Smooth muscle cell (in vitro differentiated cells): Measurements from ENCODE around the gene ADGRV1. TPM values are rescaled to one million over a fixed set of nuclear protein-coding genes. Genes with fewer than 3 reads are reported as not detected.

ENCODE experiments used
- DNase-seq: peaks from one replicate; lab custom pipeline; 2025; ENCODE audit not compliant: unreplicated experiment; lab: John Stamatoyannopoulos, UW
- H2AFZ ChIP-seq: fragments of 200-600 bp; sonication (generic); 2 replicates; pipeline ENCODE4 v1.6.0; 2016; ENCODE audit warnings: antibody characterized with exemption, low read depth, mild to moderate bottlenecking
- H3F3A ChIP-seq: fragments of 200-600 bp; sonication (generic); 2 replicates; pipeline ENCODE4 v1.6.0; 2017; ENCODE audit warnings: antibody characterized with exemption, low read depth
- H3K27ac ChIP-seq: fragments of 200-600 bp; sonication (generic); 2 replicates; pipeline ENCODE4 v1.5.1; 2016; ENCODE audit warnings: low read depth, mild to moderate bottlenecking
- H3K27me3 ChIP-seq: fragments of 200-600 bp; sonication (generic); 2 replicates; pipeline ENCODE4 v1.6.1; 2016; ENCODE audit warnings: low read depth, mild to moderate bottlenecking
- H3K36me3 ChIP-seq: fragments of 200-600 bp; sonication (generic); 2 replicates; pipeline ENCODE4 v1.5.1; 2016; ENCODE audit warnings: low read depth
- H3K4me1 ChIP-seq: fragments of 200-600 bp; sonication (generic); 2 replicates; pipeline ENCODE4 v1.5.1; 2016; ENCODE audit warnings: low read depth
- H3K4me2 ChIP-seq: fragments of 200-600 bp; sonication (generic); 2 replicates; pipeline ENCODE4 v1.6.0; 2016; ENCODE audit warnings: mild to moderate bottlenecking
- H3K4me3 ChIP-seq: fragments of 200-600 bp; sonication (generic); 2 replicates; pipeline ENCODE4 v1.5.1; 2016; ENCODE audit warnings: mild to moderate bottlenecking
- H3K79me2 ChIP-seq: fragments of 200-600 bp; sonication (generic); 2 replicates; pipeline ENCODE4 v1.6.0; 2016; ENCODE audit warnings: low read depth, mild to moderate bottlenecking
- H3K9ac ChIP-seq: fragments of 200-600 bp; sonication (generic); 2 replicates; pipeline ENCODE4 v1.6.0; 2016; ENCODE audit warnings: low read depth
- H3K9me3 ChIP-seq: fragments of 200-600 bp; sonication (generic); replicated peaks from 2 replicates; pipeline ENCODE4 v1.5.1; 2016; ENCODE audit warnings: low read depth
- H4K20me1 ChIP-seq: fragments of 200-600 bp; sonication (generic); 2 replicates; pipeline ENCODE4 v1.6.0; 2016; ENCODE audit warnings: low read depth
- CTCF ChIP-seq: fragments of 200-600 bp; sonication (generic); IDR thresholded peaks from 2 replicates; pipeline ENCODE4 v1.5.1; 2017; ENCODE audit warnings: borderline replicate concordance, mild to moderate bottlenecking, antibody characterized with exemption; ENCODE audit not compliant: insufficient read depth, poor library complexity, severe bottlenecking
- WGBS: methylation state at CpG from one replicate; pipeline ENCODE4 v1.1.7; 2016; ENCODE audit warnings: low lambda C conversion rate; 5-methylcytosine and 5-hydroxymethylcytosine counted together
- polyA plus RNA-seq: library from polyadenylated mRNA; unstranded; fragments of >200 nt; fragmentation: Nextera tagmentation; extraction: Ambion mirVana; gene quantifications from 2 replicates; pipeline ENCODE4 v1.2.1, GENCODE V29; 2016
- total RNA-seq: library from RNA; depleted of rRNA; stranded (reverse); fragments of >200 nt; gene quantifications from 2 replicates; pipeline ENCODE4 v1.2.3, GENCODE V29; 2014

ADGRV1 gene
- total and polyA plus RNA-seq, 2 experiments from 2014 or later: 16.8 to 17.7 TPM

GRCh38 chr5:90934091-90934719, 375.6 kb downstream of the ADGRV1 start:
- 43% methylated on average over 5 of the region's 5 CpGs for WGBS
- no peaks in the 10 kb centered on the region for H4K20me1 ChIP-seq

GRCh38 chr5:90934738-90935137, 376.1 kb downstream of the ADGRV1 start:
- no peak overlapping the region for H3K4me3 ChIP-seq
- H3K4me2 ChIP-seq: no peak overlapping the region
- H3K27me3 ChIP-seq: no peaks in the 10 kb centered on the region
- peaks cover 39% of the 10 kb centered on the region for H3K4me1 ChIP-seq
- 90% methylated on average over 2 of the region's 2 CpGs for WGBS
- peaks cover 4% of the 10 kb centered on the region for H3F3A ChIP-seq
- H2AFZ ChIP-seq: peak overlapping the region; percentile 71
- H3K27ac ChIP-seq: peak overlapping the region; percentile 36
- peaks cover 6% of the 10 kb centered on the region for H3K79me2 ChIP-seq
- DNase-seq: no peak
- no peaks in the 10 kb centered on the region for H3K36me3 ChIP-seq
- TF ChIP-seq CTCF: no peak
- no peaks in the 10 kb centered on the region for H4K20me1 ChIP-seq
- no peak overlapping the region for H3K9ac ChIP-seq
- H3K9me3 ChIP-seq: no peaks in the 10 kb centered on the region

More at GRCh38 chr5:90934091-90934719, 375.6 kb downstream of the ADGRV1 start:
- TF ChIP-seq CTCF: no peak
- peak overlapping the region; percentile 36 for H3K27ac ChIP-seq
- H2AFZ ChIP-seq: peak overlapping the region; percentile 71
- H3K36me3 ChIP-seq: no peaks in the 10 kb centered on the region
- H3F3A ChIP-seq: peaks cover 4% of the 10 kb centered on the region
- H3K4me2 ChIP-seq: no peak overlapping the region
- no peak for DNase-seq
- peaks cover 6% of the 10 kb centered on the region for H3K79me2 ChIP-seq
- H3K27me3 ChIP-seq: no peaks in the 10 kb centered on the region
- H3K4me3 ChIP-seq: no peak overlapping the region
- H3K9me3 ChIP-seq: no peaks in the 10 kb centered on the region
- no peak overlapping the region for H3K9ac ChIP-seq
- H3K4me1 ChIP-seq: peaks cover 36% of the 10 kb centered on the region

DNA sequence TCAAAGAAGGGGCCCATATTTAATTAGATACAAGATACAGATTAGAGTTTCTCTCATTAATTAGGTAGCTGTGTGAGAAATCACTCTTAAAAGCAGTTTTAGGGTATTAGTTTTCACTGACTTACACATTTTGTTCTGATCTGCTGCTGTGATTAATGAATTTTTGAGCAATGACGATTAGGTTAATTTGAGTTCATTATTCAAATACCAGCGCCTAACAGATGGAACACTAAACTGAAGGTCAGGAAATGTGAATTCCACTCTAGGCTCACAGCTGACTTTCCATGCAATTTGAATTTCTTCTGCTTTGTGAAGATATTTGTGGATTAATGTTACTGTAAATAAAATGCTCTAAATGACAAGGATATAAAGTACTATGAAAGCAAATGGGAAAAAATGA, 380.6 kb downstream of the ADGRV1 start:
- H3K79me2 ChIP-seq: peaks cover 6% of the 10 kb centered on the region
- no peaks in the 10 kb centered on the region for H3K27me3 ChIP-seq
- H4K20me1 ChIP-seq: no peaks in the 10 kb centered on the region
- no peaks in the 10 kb centered on the region for H3F3A ChIP-seq
- no peak overlapping the region for H3K27ac ChIP-seq
- H3K36me3 ChIP-seq: no peaks in the 10 kb centered on the region
- TF ChIP-seq CTCF: no peak
- no peak overlapping the region for H2AFZ ChIP-seq
- H3K4me2 ChIP-seq: no peak overlapping the region
- no peaks in the 10 kb centered on the region for H3K9me3 ChIP-seq
- peaks cover 19% of the 10 kb centered on the region for H3K4me1 ChIP-seq
- no peak overlapping the region for H3K4me3 ChIP-seq
- 91% methylated on average over 2 of the region's 2 CpGs for WGBS
- DNase-seq: no peak
- no peak overlapping the region for H3K9ac ChIP-seq

DNA sequence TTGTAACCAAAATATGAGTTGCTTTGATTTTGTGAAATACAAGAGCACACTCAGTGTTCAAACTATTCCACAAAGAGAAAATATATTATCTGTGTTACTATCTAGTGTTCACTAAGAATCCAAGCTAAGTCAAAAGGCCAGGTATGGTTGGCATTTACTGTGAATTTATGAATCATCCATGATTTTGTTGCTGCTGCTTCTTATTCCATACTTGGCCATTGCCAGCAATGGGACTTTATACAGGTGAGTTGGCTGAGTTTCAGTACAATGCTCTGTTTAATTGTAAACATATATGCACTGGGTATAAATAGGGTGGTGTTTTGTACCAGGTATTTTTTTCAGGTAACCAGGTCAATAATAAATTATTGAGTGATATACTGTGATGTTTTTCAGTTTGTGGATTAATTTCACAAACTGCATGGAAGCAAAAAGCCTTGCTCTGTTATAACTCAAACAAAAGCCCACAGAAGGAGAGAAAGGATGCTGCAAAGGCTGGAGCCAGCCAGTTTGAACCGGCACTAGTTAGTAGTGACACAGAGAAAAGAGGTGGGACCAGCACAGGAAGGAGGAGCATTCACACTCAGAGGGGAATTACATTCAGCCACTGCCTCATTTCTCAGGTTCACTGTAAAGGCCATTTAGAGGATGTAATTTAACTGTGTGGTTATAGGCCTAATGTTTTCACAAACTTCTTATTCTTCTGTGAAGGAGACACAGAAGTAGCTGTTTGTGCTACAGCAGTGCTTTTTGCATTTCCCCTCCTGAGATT, 381.8 kb downstream of the ADGRV1 start:
- no peak overlapping the region for H3K9ac ChIP-seq
- no peak for DNase-seq
- H3K4me2 ChIP-seq: peak overlapping the region; percentile 17
- WGBS: 0% methylated on average over 1 of the region's 1 CpG
- H3K79me2 ChIP-seq: peaks cover 6% of the 10 kb centered on the region
- no peaks in the 10 kb centered on the region for H3K9me3 ChIP-seq
- peak overlapping the region; percentile 15 for H2AFZ ChIP-seq
- no peaks in the 10 kb centered on the region for H4K20me1 ChIP-seq
- H3K4me3 ChIP-seq: no peak overlapping the region
- H3F3A ChIP-seq: no peaks in the 10 kb centered on the region
- no peaks in the 10 kb centered on the region for H3K36me3 ChIP-seq
- no peaks in the 10 kb centered on the region for H3K27me3 ChIP-seq
- H3K27ac ChIP-seq: peak overlapping the region; percentile 28
- TF ChIP-seq CTCF: no peak
- peaks cover 19% of the 10 kb centered on the region for H3K4me1 ChIP-seq
